ENCODE results near the gene PHACTR3.
A peak's percentile ranks its signal among the peaks of the same experiment; 100 is the strongest.

Gene PHACTR3

DNA sequence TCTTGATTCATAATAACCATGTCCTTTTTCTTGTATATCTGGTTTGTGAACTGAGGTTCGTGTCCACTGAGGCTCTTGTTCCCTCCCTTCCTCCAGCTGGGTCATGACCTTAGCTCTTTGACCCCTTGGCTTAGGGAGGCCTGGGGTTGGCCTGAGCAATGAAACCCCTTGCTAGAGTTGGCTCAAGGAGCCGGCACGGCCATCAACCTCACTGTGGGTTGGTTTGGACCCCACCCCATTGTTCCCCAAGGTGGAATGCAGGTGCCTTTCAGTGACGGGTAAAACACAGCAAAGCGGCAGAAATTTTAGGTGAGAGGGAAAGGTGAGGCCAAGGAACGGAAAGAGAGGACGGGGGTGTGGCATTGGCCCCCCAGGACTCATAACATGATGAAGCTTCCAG, 44.5 kb upstream of the PHACTR3 start:
- H3K27me3 ChIP-seq (ENCODE audit: insufficient read depth, low read length) = no peaks in the 10 kb centered on the region
- H3K9ac ChIP-seq (ENCODE audit: low read length) = no peak overlapping the region
- no peak overlapping the region for H3K4me2 ChIP-seq (ENCODE audit: low read length)
- H3F3A ChIP-seq (ENCODE audit: insufficient read depth, low read length) = no peaks in the 10 kb centered on the region
- no peaks in the 10 kb centered on the region for H3K79me2 ChIP-seq (ENCODE audit: insufficient read depth, low read length)
- no peak overlapping the region for H3K27ac ChIP-seq (ENCODE audit: low read depth, low read length, poor library complexity, severe bottlenecking)
- no peaks in the 10 kb centered on the region for H3K36me3 ChIP-seq (ENCODE audit: insufficient read depth, low read length)
- no peaks in the 10 kb centered on the region for H4K20me1 ChIP-seq (ENCODE audit: insufficient read depth, low read length)
- no peak for TF ChIP-seq CTCF (IDR thresholded peaks at IDR 0.05; ENCODE audit: low read length)
- TF ChIP-seq EZH2 (IDR thresholded peaks at IDR 0.05; ENCODE audit: borderline replicate concordance, low read length) = no peak
- no peaks in the 10 kb centered on the region for H3K9me3 ChIP-seq (ENCODE audit: low read length)
- H3K4me3 ChIP-seq (ENCODE audit: low read depth, low read length, poor library complexity, severe bottlenecking) = no peak overlapping the region
- no peaks in the 10 kb centered on the region for H3K4me1 ChIP-seq (ENCODE audit: insufficient read depth, low read length, severe bottlenecking)
- H2AFZ ChIP-seq (ENCODE audit: low read length) = no peak overlapping the region
- H3K9me2 ChIP-seq (ENCODE audit: low read depth, low read length) = no peaks in the 10 kb centered on the region

- Histone ChIP-seq H3K9me3 (ENCODE audit: low read length) (no peaks in the 10 kb centered on the region), H3K79me2 (ENCODE audit: insufficient read depth, low read length) (no peaks in the 10 kb centered on the region), H3K4me3 (ENCODE audit: low read depth, low read length, poor library complexity, severe bottlenecking) (no peak overlapping the region), H3K27me3 (ENCODE audit: insufficient read depth, low read length) (no peaks in the 10 kb centered on the region), H4K20me1 (ENCODE audit: insufficient read depth, low read length) (no peaks in the 10 kb centered on the region), H3K36me3 (ENCODE audit: insufficient read depth, low read length) (no peaks in the 10 kb centered on the region), H3K9ac (ENCODE audit: low read length) (no peak overlapping the region), H3K9me2 (ENCODE audit: low read depth, low read length) (no peaks in the 10 kb centered on the region), H3K27ac (ENCODE audit: low read depth, low read length, poor library complexity, severe bottlenecking) (no peak overlapping the region), H2AFZ (ENCODE audit: low read length) (no peak overlapping the region), H3F3A (ENCODE audit: insufficient read depth, low read length) (no peaks in the 10 kb centered on the region), H3K4me2 (ENCODE audit: low read length) (no peak overlapping the region), H3K4me1 (ENCODE audit: insufficient read depth, low read length, severe bottlenecking) (no peaks in the 10 kb centered on the region)
- TF ChIP-seq CTCF (IDR thresholded peaks at IDR 0.05; ENCODE audit: low read length) = peak; percentile 52
- no peak for TF ChIP-seq EZH2 (IDR thresholded peaks at IDR 0.05; ENCODE audit: borderline replicate concordance, low read length)
Measured at GRCh38 chr20:59560588-59561227, 43.6 kb upstream of the PHACTR3 start.

GRCh38 chr20:59561228-59561605, 43.1 kb upstream of the PHACTR3 start:
- Histone ChIP-seq H3K9me3 (ENCODE audit: low read length) (no peaks in the 10 kb centered on the region), H3K36me3 (ENCODE audit: insufficient read depth, low read length) (no peaks in the 10 kb centered on the region), H3K27me3 (ENCODE audit: insufficient read depth, low read length) (no peaks in the 10 kb centered on the region), H3K4me2 (ENCODE audit: low read length) (no peak overlapping the region), H4K20me1 (ENCODE audit: insufficient read depth, low read length) (no peaks in the 10 kb centered on the region), H3K79me2 (ENCODE audit: insufficient read depth, low read length) (no peaks in the 10 kb centered on the region), H3K9ac (ENCODE audit: low read length) (no peak overlapping the region), H3K27ac (ENCODE audit: low read depth, low read length, poor library complexity, severe bottlenecking) (no peak overlapping the region), H3K4me1 (ENCODE audit: insufficient read depth, low read length, severe bottlenecking) (no peaks in the 10 kb centered on the region), H3K4me3 (ENCODE audit: low read depth, low read length, poor library complexity, severe bottlenecking) (no peak overlapping the region), H3F3A (ENCODE audit: insufficient read depth, low read length) (no peaks in the 10 kb centered on the region), H2AFZ (ENCODE audit: low read length) (no peak overlapping the region), H3K9me2 (ENCODE audit: low read depth, low read length) (no peaks in the 10 kb centered on the region)
- TF ChIP-seq EZH2 (IDR thresholded peaks at IDR 0.05; ENCODE audit: borderline replicate concordance, low read length) (no peak), CTCF (IDR thresholded peaks at IDR 0.05; ENCODE audit: low read length) (no peak)

Measured in OCI-LY1 (cell line).